Esophagus squamous epithelium (tissue), 5 donors: ENCODE results near the gene RBM34. TPM values are rescaled to one million over a fixed set of nuclear protein-coding genes. Genes with fewer than 3 reads are reported as not detected.

Experiments used
- DNase-seq: peaks from one replicate; lab custom pipeline; 2025; lab: John Stamatoyannopoulos, UW
- H3K27ac ChIP-seq, 4 donors: fragments of 200-600 bp; sonication (generic); one replicate each; pipeline ENCODE4 v1.5.1; 2016 to 2019; ENCODE audit warnings: mild to moderate bottlenecking in 1 of 4
- H3K27me3 ChIP-seq, 4 donors: fragments of 200-600 bp; sonication (generic); 1 replicate in 3 of 4; 2 replicates in 1 of 4; pipeline versions ENCODE4 v1.5.1 to v1.6.0; 2017 to 2021; ENCODE audit warnings: antibody characterized with exemption in 1 of 4
- H3K36me3 ChIP-seq, 3 donors: fragments of 200-600 bp; sonication (generic); one replicate each; pipeline ENCODE4 v1.5.1; 2016 to 2019
- H3K4me1 ChIP-seq, 3 donors: fragments of 200-600 bp; sonication (generic); one replicate each; pipeline ENCODE4 v1.5.1; 2017 to 2019
- H3K4me3 ChIP-seq, 4 donors: fragments of 200-600 bp; sonication (generic); 1 replicate in 3 of 4; 2 replicates in 1 of 4; pipeline ENCODE4 v1.5.1; 2016 to 2019; ENCODE audit warnings: mild to moderate bottlenecking in 2 of 4, moderate library complexity in 1 of 4
- H3K9me3 ChIP-seq, 3 donors: fragments of 200-600 bp; sonication (generic); one replicate each; pipeline ENCODE4 v1.5.1; 2016 to 2019
- POLR2A ChIP-seq, 4 donors: fragments of 450-650 bp; IDR thresholded peaks; one replicate each; pipeline ENCODE4 v1.6.1; 2017; ENCODE audit warnings: antibody characterized with exemption in 4 of 4, mild to moderate bottlenecking in 4 of 4, moderate library complexity in 3 of 4
- WGBS, 2 donors: methylation state at CpG; one replicate each; pipeline ENCODE4 v1.1.5; 2018; 5-methylcytosine and 5-hydroxymethylcytosine counted together
- intact Hi-C: fragments of 100-400 bp; cut with DNase I; formaldehyde crosslinking; loops from one replicate; pipeline ENCODE4 v1.15.0; 2022
- total RNA-seq, 4 donors: library from RNA; depleted of rRNA; stranded (reverse); fragments of >200 nt; gene quantifications; one replicate each; pipeline ENCODE4 v1.1.0, GENCODE V29; 2016
- TF ChIP-seq, protein P1 (sequence below), 6 experiments: fragments of 450-650 bp in 4 of 6; fragments of 200-600 bp in 2 of 6; sonication (generic) in 2 of 6; IDR thresholded peaks; one replicate each; pipeline ENCODE4 v1.5.1; 2016 to 2019; ENCODE audit warnings: antibody characterized with exemption in 6 of 6, mild to moderate bottlenecking in 4 of 6, moderate library complexity in 4 of 6
- donor health status: DM: yes; HTN: yes; CAD: no.

RBM34 gene
- total RNA-seq, 4 donors from 2014 or later = 38.8 to 54.2 (median 40.5) TPM

DNA sequence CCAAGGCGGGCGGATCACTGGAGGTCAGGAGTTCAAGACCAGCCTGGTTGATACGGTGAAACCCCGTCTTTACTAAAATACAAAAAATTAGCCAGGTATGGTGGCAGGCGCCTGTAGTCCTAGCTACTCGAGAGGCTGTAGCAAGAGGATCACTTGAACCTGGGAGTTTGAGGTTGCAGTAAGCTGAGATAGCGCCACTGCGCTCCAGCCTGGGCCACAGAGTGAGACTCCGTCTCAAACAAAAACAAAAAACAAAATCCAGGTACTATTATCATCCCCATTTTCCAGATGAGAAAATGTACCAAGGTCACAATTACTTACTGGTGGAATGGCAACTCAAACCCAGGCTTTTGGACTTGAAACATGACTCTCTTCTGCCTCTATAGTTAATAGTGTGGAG, 36.9 kb downstream of the RBM34 start:
- peaks cover 0 to 50% (median 0%) of the 10 kb centered on the region in 3 donors for H3K36me3 ChIP-seq
- no peak for TF ChIP-seq POLR2A (IDR thresholded peaks at IDR 0.05)
- TF ChIP-seq, protein P1, sequence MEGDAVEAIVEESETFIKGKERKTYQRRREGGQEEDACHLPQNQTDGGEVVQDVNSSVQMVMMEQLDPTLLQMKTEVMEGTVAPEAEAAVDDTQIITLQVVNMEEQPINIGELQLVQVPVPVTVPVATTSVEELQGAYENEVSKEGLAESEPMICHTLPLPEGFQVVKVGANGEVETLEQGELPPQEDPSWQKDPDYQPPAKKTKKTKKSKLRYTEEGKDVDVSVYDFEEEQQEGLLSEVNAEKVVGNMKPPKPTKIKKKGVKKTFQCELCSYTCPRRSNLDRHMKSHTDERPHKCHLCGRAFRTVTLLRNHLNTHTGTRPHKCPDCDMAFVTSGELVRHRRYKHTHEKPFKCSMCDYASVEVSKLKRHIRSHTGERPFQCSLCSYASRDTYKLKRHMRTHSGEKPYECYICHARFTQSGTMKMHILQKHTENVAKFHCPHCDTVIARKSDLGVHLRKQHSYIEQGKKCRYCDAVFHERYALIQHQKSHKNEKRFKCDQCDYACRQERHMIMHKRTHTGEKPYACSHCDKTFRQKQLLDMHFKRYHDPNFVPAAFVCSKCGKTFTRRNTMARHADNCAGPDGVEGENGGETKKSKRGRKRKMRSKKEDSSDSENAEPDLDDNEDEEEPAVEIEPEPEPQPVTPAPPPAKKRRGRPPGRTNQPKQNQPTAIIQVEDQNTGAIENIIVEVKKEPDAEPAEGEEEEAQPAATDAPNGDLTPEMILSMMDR (IDR thresholded peaks at IDR 0.05) = no peak
- no peaks in the 10 kb centered on the region for H3K9me3 ChIP-seq
- WGBS, 2 donors = 87 to 97% methylated on average over 9 of the region's 9 CpGs
- no peaks in the 10 kb centered on the region for H3K27me3 ChIP-seq
- intact Hi-C loops = no loop called here
- no peak overlapping the region for H3K4me3 ChIP-seq
- no peak for DNase-seq
- no peak overlapping the region for H3K27ac ChIP-seq
- H3K4me1 ChIP-seq = peaks cover 6 to 73% (median 19%) of the 10 kb centered on the region in 3 donors

DNA sequence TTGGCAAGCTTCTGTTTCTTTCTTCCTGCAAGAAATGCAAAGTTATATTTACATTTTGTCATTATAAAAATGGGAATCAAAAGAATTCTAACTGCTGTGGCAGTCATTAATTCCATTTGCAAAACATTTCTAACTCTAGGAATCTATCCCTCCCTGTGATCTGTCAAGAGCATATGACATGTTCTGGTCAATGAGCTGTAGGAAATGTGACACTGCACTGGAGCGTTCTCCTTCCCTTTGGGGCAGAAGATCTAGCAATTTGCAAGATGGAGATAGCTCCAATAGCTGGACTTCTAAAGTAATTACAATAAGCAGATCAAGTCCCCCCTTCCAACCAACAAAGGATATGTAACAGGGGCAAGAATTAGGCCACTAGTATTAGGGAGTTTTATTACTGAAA, 38.7 kb downstream of the RBM34 start:
- intact Hi-C loops = no loop called here
- Histone ChIP-seq H3K36me3 (peaks cover 0 to 68% (median 13%) of the 10 kb centered on the region in 3 donors), H3K27me3 (no peaks in the 10 kb centered on the region), H3K4me3 (no peak overlapping the region), H3K9me3 (no peaks in the 10 kb centered on the region), H3K4me1 (peaks cover 6 to 63% (median 19%) of the 10 kb centered on the region in 3 donors), H3K27ac (no peak overlapping the region)
- 56 to 69% methylated on average over 1 of the region's 1 CpG for WGBS, 2 donors
- DNase-seq = no peak
- no peak for TF ChIP-seq POLR2A (IDR thresholded peaks at IDR 0.05)

DNA sequence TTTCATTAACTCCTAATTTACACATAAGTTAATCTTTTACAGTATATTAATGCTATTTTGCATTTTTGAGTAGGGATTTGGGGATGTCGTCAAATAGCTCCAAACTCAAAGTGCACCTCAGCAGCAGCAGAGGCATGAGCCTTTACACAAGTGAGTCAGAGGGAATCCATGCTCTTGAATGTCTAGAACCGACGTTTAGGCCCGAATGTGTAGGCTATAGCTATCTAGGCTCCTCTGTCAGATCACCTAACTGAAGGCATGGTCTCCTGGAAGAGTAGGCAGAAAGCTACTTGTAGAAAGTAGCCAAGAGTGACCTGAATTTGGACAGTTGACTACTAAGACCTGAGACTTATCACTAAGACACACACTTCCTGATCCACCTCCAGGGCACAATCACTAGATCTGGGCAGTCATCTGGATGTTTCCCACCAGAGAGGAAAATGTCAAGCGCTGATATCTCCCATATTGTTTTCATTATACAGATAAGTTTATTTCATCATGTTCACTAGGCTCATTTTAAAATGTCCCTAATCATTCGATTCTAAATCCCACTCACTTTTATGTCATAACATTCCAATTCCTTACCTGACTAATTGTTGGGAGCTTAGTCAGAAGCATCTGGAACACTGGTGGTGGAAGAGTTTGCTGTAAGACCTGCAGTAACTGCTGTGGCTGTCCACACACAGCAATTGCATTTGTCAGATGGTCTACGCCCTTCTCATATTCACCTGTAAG, 47.7 kb downstream of the RBM34 start:
- Histone ChIP-seq H3K4me1 (peaks cover 0 to 5% (median 0%) of the 10 kb centered on the region in 3 donors), H3K36me3 (peaks cover 30 to 100% (median 34%) of the 10 kb centered on the region in 3 donors), H3K9me3 (no peaks in the 10 kb centered on the region), H3K27ac (no peak overlapping the region), H3K4me3 (no peak overlapping the region), H3K27me3 (no peaks in the 10 kb centered on the region)
- no peak for DNase-seq
- 85 to 87% methylated on average over 7 of the region's 7 CpGs for WGBS, 2 donors
- TF ChIP-seq, protein P1 (IDR thresholded peaks at IDR 0.05) = no peak
- no peak for TF ChIP-seq POLR2A (IDR thresholded peaks at IDR 0.05)
- intact Hi-C loops = no loop called here

DNA sequence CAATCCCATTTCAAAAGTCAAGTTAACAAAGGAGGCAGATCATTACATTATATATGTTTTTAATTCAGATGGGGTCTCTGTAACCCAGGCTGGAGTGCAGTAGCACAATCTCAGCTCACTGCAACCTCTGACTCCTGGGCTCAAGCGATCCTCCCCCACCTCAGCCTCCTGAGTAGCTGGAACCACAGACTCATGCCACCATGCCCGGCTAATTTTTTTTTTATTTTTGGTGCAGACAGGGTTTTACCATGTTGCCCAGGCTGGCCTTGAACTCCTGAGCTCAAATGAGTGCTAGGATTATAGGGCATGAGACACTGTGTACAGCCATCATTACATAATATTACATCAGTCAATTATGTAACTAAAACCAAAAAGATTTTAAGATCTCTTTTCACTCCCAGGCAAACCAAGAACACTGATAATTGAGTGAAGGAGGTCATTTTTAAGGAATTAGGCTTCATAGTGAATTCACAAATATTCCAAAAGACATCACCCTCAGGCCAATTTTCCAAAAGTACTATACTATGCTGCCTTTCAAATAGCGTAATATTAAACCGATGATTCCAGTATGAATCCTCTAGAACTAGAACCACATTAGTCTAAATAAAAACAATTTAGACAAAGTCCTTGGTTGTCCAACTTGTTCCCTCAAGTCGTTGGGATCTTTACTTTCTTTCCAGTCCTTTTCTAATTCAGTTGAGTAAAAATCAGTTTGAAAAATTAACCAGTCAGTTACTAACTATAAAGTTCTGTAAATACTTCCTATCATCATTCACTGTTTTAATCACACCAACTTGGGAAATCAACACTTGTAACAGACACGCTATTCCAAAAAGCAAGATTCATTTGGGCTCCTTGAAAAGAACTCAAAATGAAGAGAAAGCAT, 48.5 kb downstream of the RBM34 start:
- TF ChIP-seq POLR2A (IDR thresholded peaks at IDR 0.05) = no peak
- TF ChIP-seq, protein P1 (IDR thresholded peaks at IDR 0.05) = no peak
- DNase-seq = no peak
- Histone ChIP-seq H3K36me3 (peaks cover 22 to 100% (median 34%) of the 10 kb centered on the region in 3 donors), H3K27me3 (no peaks in the 10 kb centered on the region), H3K9me3 (no peaks in the 10 kb centered on the region), H3K27ac (no peak overlapping the region), H3K4me1 (peaks cover 0 to 5% (median 0%) of the 10 kb centered on the region in 3 donors), H3K4me3 (no peak overlapping the region)
- intact Hi-C loops = no loop called here
- WGBS, 2 donors = 75 to 82% methylated on average over 6 of the region's 6 CpGs

DNA sequence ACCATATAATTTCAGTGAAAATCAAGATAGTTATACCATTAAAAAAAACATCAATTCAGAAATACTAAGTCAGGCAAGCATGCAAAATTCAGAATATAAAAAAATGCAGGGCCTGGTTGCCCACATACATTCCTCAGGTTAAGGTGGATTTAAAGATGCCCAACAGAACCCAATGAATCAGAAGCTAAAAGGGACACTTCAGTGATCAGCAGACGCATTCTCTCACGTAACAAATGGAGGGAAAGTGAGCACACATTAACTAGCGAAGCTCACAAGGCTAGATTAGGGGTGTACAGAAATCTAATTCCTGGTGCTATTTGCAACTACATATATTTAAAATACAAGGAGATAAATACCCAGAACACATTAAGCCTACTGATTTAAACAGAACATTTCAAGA, 49.9 kb downstream of the RBM34 start:
- 93 to 96% methylated on average over 3 of the region's 3 CpGs for WGBS, 2 donors
- peaks cover 0 to 8% (median 0%) of the 10 kb centered on the region in 3 donors for H3K4me1 ChIP-seq
- DNase-seq = no peak
- H3K27me3 ChIP-seq = no peaks in the 10 kb centered on the region
- peaks cover 20 to 96% (median 34%) of the 10 kb centered on the region in 3 donors for H3K36me3 ChIP-seq
- H3K9me3 ChIP-seq = no peaks in the 10 kb centered on the region
- TF ChIP-seq, protein P1 (IDR thresholded peaks at IDR 0.05) = no peak
- no peak for TF ChIP-seq POLR2A (IDR thresholded peaks at IDR 0.05)
- no peak overlapping the region for H3K27ac ChIP-seq
- intact Hi-C loops = no loop called here
- no peak overlapping the region for H3K4me3 ChIP-seq
